Ishikawa (cell line): ENCODE measurements around the gene DNAJC6.
A peak's percentile ranks its signal among the peaks of the same experiment; 100 is the strongest.

ENCODE experiments used
- CEBPB ChIP-seq: IDR thresholded peaks from 2 replicates; pipeline ENCODE4 v1.6.1; 2012
- CREB1 ChIP-seq: IDR thresholded peaks from 2 replicates; pipeline ENCODE4 v1.6.1; 2012; ENCODE audit warnings: low read depth
- EGR1 ChIP-seq: IDR thresholded peaks from 2 replicates; pipeline ENCODE4 v1.6.1; 2012
- EP300 ChIP-seq: IDR thresholded peaks from 2 replicates; pipeline ENCODE4 v1.6.1; 2012; ENCODE audit warnings: borderline replicate concordance
- FOXM1 ChIP-seq: IDR thresholded peaks from 2 replicates; pipeline ENCODE4 v1.6.1; 2012; ENCODE audit warnings: low read depth, borderline replicate concordance
- MAX ChIP-seq: IDR thresholded peaks from 2 replicates; pipeline ENCODE4 v1.6.1; 2012
- NFIC ChIP-seq: IDR thresholded peaks from 2 replicates; pipeline ENCODE4 v1.6.1; 2012
- RAD21 ChIP-seq: IDR thresholded peaks from 2 replicates; pipeline ENCODE4 v1.6.1; 2012; ENCODE audit warnings: low read depth
- REST ChIP-seq: IDR thresholded peaks from 2 replicates; pipeline ENCODE4 v1.6.1; 2012; ENCODE audit warnings: low read depth, mild to moderate bottlenecking
- TAF1 ChIP-seq: IDR thresholded peaks from 2 replicates; pipeline ENCODE4 v1.6.1; 2012; ENCODE audit warnings: low read depth, mild to moderate bottlenecking
- TCF12 ChIP-seq: IDR thresholded peaks from 2 replicates; pipeline ENCODE4 v1.6.1; 2012; ENCODE audit warnings: low read depth
- TEAD4 ChIP-seq: IDR thresholded peaks from 2 replicates; pipeline ENCODE4 v1.6.1; 2012
- USF1 ChIP-seq: IDR thresholded peaks from 2 replicates; pipeline ENCODE4 v1.6.1; 2012
- YY1 ChIP-seq: IDR thresholded peaks from 2 replicates; pipeline ENCODE4 v1.6.1; 2012; ENCODE audit warnings: low read depth
- ZBTB7A ChIP-seq: IDR thresholded peaks from 2 replicates; pipeline ENCODE4 v1.6.1; 2012; ENCODE audit warnings: low read depth

The DNAJC6 gene

GRCh38 chr1:65419681-65420589 lies 110.6 kb downstream of the DNAJC6 start:
- TF ChIP-seq TAF1 (no peak), USF1 (peak; percentile 62), MAX (peak; percentile 26; the same call in 1 of the 2 replicates)

- 0 out of 2 replicates have a peak, but pooled peaks have one; percentile 20 for TF ChIP-seq TEAD4
- TF ChIP-seq USF1: no peak
- peak; percentile 49; the same call in 1 of the 2 replicates for TF ChIP-seq TCF12
- TF ChIP-seq CREB1: no peak
- peak; percentile 48; the same call in 1 of the 2 replicates for TF ChIP-seq ZBTB7A
- TF ChIP-seq CEBPB: no peak
- peak; percentile 85 for TF ChIP-seq TAF1
- TF ChIP-seq NFIC: peak; percentile 57
- TF ChIP-seq EGR1: peak; percentile 46
- peak; percentile 77; the same call in 1 of the 2 replicates for TF ChIP-seq MAX
- no peak for TF ChIP-seq FOXM1
- TF ChIP-seq RAD21: no peak; the same call in 1 of the 2 replicates
- TF ChIP-seq YY1: peak; percentile 93
Measured at GRCh38 chr1:65420590-65421350, 111.4 kb downstream of the DNAJC6 start, which contains the start of the genes LEPR and LEPROT. Gene LEPR, plus strand, starts transcription at chr1:65420668. Its CDS starts 144,898 bp downstream, at chr1:65565566. Gene LEPROT, plus strand, starts transcription at chr1:65420668. Its CDS starts 57 bp downstream, at chr1:65420725.

- TF ChIP-seq MAX (no peak), REST (no peak), EGR1 (no peak), FOXM1 (no peak), CEBPB (no peak), RAD21 (no peak), TAF1 (no peak), NFIC (no peak), EP300 (no peak), CREB1 (no peak), YY1 (no peak), USF1 (no peak), ZBTB7A (no peak)
Measured at GRCh38 chr1:65421351-65422025, 112.1 kb downstream of the DNAJC6 start.

- no peak for TF ChIP-seq REST
- TF ChIP-seq EGR1: no peak
- no peak for TF ChIP-seq ZBTB7A
- TF ChIP-seq FOXM1: no peak
- TF ChIP-seq YY1: no peak
- no peak for TF ChIP-seq TAF1
- TF ChIP-seq RAD21: no peak
Measured at GRCh38 chr1:65422241-65423203, 113.2 kb downstream of the DNAJC6 start.
